WI38 (cell line): ENCODE data around the gene C1QTNF1.

Source experiments
- H3K4me3 ChIP-seq: 2 replicates; pipeline ENCODE4 v1.5.1; 2011; ENCODE audit warnings: low read depth, mild to moderate bottlenecking, control low read depth, low read length
- CTCF ChIP-seq: IDR thresholded peaks from 2 replicates; pipeline ENCODE4 v1.5.1; 2012; ENCODE audit warnings: low read depth, mild to moderate bottlenecking, control low read depth, low read length

C1QTNF1 gene

DNA sequence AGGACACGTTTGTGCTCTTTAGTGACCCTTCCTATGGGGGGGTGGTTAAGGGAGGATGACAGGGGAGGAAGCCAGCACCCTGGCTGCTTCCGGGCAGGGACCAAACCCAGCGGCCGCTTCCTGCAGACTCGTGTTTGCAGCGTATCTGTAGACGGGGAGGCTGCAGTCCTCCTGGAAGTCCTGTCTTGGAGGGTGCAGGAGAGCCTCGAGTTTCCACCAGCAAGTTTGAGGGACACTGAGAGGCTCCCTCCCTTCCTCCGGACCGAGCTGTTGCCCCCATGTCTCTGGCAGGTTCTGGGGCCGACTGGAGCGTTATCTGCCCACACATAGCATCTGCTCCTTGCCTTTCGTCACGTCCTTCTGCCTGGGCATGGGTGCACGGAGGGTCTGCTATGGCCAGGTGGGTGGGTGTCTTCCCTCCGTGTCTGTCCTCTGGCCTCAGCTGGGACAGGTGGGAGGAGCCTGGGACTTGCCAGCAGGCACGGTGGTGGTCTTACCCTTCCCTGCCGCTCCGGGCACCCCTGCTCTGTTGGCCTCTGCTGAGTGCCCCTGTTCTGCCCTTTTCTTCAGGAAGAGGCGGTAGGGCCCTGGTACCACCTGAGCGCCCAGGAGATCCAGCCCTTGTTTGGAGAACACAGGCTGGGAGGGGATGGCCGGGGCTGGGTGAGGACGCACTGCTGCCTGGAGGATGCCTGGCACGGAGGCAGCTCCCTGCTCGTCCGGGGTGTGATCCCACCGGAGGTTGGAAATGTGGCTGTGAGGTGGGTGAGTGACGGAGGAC, 59.4 kb downstream of the C1QTNF1 start:
- H3K4me3 ChIP-seq, result no peak overlapping the region
- no peak for TF ChIP-seq CTCF

DNA sequence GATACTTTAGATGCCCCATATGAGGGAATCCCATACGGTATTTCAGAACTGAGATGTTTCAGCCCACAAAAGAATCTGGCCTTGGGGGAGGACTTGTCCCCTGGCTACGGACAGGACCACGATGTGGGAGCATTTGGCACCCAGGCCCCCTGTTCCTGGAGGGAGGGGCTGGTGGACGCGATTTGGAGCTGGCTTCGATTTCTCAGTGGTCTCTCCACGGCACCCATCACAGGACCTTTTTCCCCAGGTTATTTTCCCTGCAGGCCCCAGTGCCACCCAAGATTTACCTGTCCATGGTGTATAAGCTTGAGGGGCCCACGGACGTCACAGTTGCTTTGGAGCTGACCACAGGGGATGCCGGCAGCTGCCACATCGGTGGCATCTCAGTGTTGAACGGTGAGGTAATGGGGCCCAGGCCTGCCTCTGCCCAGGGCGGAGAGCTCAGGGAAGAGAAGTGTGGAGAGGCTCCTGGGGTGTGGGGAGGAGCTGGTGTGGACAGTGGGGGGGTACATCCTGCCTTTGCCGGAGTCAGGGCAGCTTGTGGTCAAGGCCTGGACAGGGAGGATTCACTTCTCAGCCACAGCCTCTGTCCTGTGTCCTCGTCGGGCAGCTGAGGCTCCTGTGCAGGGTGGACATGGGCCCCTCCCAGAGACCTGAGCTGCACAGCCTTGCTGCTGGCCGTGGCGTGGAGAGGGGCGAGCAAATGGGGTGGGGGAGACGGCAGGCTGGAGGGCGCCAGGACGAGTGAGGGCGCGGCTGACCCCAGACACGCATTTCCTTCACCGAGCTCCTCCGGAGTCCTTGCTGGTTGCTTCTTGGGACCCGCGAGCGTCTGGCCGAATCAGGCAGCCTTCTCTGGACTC, 60.6 kb downstream of the C1QTNF1 start:
- no peak for TF ChIP-seq CTCF
- no peak overlapping the region for H3K4me3 ChIP-seq

DNA sequence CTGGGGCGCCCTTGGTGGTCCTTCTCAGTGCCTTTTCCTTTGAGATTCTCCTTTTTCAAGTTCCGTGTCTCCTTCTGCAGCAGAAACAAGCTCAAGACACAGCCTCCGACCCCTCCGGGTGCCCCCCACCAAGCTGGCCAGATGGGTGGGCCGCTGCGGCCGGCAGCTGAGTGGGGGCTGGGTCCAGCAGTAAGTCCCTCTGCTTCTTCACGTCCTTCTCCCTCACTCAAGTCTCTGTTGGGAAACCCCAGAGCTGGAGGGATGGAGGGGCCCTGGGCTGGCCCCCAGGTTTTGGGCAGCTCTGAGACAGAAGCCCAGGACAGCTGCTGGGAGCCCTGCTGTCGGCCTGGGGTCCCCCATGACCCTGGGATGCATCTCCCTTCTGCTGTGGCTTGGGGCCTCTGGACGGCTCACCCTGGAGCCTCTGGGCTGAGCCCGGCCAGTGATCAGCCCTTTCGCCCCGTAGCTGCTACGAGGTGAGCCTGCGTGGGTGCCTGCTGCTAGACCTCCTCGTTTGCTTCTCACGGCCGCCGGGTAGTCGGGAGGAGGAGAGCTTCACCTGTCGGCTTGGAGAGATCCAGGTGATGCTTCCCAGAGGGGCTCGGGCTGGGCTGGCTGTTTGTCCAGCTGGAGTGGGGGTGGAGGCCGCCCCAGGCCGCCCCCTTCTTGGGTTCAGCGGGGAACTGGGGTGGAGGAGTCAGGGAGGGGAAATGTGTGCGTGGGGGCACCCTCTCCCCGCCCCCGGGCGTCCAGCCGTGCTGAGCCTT, 61.4 kb downstream of the C1QTNF1 start:
- TF ChIP-seq CTCF, result no peak
- H3K4me3 ChIP-seq, result no peak overlapping the region

- no peak for TF ChIP-seq CTCF
- no peak overlapping the region for H3K4me3 ChIP-seq
Measured at GRCh38 chr17:79085921-79086551, 62.1 kb downstream of the C1QTNF1 start.

DNA sequence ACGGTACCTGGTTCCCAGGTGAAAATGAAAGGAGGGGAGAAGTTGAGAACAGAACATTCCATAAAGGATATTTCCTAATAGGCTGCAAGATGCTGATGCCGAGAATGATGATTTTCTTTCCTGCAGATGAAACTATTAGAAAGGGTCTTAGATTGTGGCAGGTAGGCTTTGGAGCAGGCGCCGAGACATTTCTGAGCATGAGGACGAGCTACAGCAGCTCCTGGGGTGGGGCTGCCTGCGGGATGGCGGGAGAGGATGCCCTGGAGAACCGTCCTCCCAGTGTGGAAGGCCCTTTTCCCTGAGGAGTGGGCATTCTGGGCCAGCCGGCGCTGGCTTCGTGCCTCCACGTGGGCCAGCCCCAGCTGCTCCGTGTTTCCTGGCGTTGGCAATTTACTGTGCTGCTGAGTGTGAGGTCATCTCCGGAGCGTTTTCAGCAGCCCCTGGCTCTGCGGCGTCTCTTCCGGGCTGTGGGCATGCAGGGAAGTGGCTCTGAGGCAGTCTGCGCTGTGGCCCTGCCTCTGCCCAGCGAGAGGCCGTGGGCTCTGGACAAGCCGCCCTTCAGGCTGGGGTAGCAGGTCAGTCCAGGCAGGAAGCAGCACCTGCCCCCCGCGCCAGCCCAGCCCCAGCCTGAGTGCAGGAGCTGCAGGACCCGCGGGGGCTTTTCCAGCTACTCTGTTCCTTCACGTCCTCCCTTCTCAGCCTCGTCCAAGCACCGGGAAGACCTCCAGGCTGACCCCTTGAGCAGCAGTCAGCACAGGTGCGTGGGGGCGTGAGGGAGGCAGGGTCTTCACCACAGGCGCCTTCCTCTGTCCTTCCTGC, 62.8 kb downstream of the C1QTNF1 start:
- TF ChIP-seq CTCF, result no peak
- no peak overlapping the region for H3K4me3 ChIP-seq

- peak; percentile 77 for TF ChIP-seq CTCF
- H3K4me3 ChIP-seq, result no peak overlapping the region
Measured at GRCh38 chr17:79087428-79088143, 63.6 kb downstream of the C1QTNF1 start.
